Neuron (in vitro differentiated cells): ENCODE results near the gene CARMIL1.

Experiments
- H2AFZ ChIP-seq: one replicate; pipeline ENCODE4 v1.6.1; 2013; ENCODE audit warnings: low read depth, mild to moderate bottlenecking, inconsistent platforms, low read length, moderate library complexity
- H3K27me3 ChIP-seq: one replicate; pipeline ENCODE4 v1.6.1; 2013; ENCODE audit warnings: low read length; ENCODE audit not compliant: insufficient read depth
- H3K36me3 ChIP-seq: one replicate; pipeline ENCODE4 v1.6.1; 2013; ENCODE audit warnings: low read length; ENCODE audit not compliant: insufficient read depth
- H3K4me1 ChIP-seq: one replicate; pipeline ENCODE4 v1.6.1; 2013; ENCODE audit warnings: low read length; ENCODE audit not compliant: insufficient read depth
- H3K4me3 ChIP-seq: 2 replicates; pipeline ENCODE4 v1.5.1; 2013; ENCODE audit warnings: mild to moderate bottlenecking, low read length, moderate library complexity
- H3K9me3 ChIP-seq: one replicate; pipeline ENCODE4 v1.6.1; 2013; ENCODE audit warnings: low read length

Gene CARMIL1

DNA sequence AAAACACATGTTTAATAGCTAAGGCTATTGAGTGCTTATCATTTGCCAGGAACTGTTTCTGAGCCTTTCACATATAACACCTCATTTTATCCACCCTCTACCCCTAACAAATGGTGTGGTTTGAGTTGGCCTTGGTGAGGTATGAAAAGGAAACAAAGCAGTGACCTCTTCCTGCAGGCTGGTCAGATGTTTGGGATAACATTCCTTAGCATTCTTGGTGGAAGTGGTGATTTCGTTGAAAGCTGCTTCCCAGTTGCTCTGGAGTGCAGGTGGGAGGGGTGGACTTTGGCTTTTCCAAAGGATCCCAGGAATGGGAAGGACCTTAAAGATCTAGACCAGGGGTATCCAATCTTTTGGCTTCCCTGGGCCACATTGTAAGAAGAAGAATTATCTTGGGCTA, 41.3 kb downstream of the CARMIL1 start:
- Histone ChIP-seq H3K27me3 (no peaks in the 10 kb centered on the region), H3K36me3 (no peaks in the 10 kb centered on the region), H3K4me3 (no peak overlapping the region), H2AFZ (no peak overlapping the region), H3K4me1 (peaks cover 12% of the 10 kb centered on the region), H3K9me3 (no peaks in the 10 kb centered on the region)

DNA sequence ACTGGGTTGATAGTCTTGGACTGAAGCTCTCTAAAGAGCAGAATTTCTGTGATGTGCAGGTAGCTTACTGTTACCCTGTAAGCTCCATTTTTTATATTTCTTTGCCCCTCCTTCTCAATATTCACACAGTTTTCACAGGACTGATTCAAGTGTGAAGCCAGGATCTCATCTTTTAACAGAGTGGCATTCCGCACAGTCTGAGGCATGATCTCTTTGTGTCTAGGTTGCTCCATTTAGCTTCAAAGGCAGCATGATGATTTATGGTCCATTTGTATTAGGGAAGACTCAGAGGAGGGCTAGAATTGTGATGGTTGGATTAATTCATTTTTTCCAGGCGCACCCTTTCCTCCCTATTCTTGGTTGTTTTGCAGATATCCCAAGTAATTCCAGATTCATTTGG, 43.5 kb downstream of the CARMIL1 start:
- no peak overlapping the region for H2AFZ ChIP-seq
- H3K36me3 ChIP-seq = no peaks in the 10 kb centered on the region
- no peaks in the 10 kb centered on the region for H3K9me3 ChIP-seq
- no peak overlapping the region for H3K4me3 ChIP-seq
- peaks cover 10% of the 10 kb centered on the region for H3K4me1 ChIP-seq
- no peaks in the 10 kb centered on the region for H3K27me3 ChIP-seq

DNA sequence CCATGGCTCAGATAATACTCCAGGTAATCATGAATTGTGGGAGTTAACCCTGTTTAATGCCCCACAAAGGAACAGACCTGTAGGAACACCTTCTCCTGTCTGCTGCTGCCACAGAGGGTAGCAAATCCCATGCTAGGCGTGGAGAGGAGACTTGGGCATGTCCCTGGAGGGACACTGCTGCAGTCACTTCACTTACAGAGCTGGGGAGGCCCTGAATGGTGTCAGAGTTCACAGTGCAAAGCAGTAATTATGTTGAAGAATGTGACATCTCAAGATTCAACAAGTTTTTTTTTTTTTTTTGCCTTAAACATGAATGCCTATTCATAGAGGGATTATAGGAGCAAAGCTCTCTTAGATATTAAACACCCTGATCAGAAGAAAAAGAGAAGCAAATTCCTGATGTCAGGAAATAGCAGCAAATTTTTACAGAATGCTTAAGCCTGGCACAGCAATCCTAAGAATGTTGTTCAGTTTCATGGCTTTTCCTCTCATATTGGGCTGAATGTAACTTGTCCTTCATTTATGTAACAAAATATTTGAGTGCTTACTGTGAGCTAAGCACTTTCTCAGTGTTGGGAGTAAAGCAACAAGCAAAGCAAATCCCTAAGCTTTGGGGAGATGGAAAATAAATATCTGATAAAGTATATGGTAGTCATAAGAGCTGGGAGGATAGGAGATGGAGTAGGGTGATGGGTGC, 45.0 kb downstream of the CARMIL1 start:
- Histone ChIP-seq H3K4me3 (no peak overlapping the region), H3K4me1 (peaks cover 12% of the 10 kb centered on the region), H3K36me3 (no peaks in the 10 kb centered on the region), H3K27me3 (no peaks in the 10 kb centered on the region), H3K9me3 (no peaks in the 10 kb centered on the region), H2AFZ (no peak overlapping the region)

DNA sequence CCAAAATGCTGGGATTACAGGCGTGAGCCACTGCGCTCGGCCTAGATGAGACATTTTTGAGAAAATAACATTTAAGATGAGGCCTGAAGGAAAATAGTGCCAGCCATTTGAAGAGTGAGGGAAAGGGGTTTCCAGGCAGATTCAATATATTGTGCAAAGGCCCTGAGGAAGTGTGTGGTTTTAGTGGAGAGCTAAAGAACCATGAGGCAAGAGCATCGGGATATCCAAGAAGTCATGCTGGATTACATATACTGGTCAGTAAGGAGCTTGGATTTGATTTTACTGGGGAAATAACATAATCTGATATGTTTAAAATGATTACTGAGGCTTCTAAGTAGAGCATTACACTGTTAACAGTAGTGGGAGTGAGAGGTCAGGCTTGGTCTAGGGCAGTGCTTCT, 47.0 kb downstream of the CARMIL1 start:
- peaks cover 16% of the 10 kb centered on the region for H3K4me1 ChIP-seq
- no peak overlapping the region for H3K4me3 ChIP-seq
- H3K27me3 ChIP-seq = no peaks in the 10 kb centered on the region
- H3K36me3 ChIP-seq = no peaks in the 10 kb centered on the region
- no peaks in the 10 kb centered on the region for H3K9me3 ChIP-seq
- no peak overlapping the region for H2AFZ ChIP-seq

DNA sequence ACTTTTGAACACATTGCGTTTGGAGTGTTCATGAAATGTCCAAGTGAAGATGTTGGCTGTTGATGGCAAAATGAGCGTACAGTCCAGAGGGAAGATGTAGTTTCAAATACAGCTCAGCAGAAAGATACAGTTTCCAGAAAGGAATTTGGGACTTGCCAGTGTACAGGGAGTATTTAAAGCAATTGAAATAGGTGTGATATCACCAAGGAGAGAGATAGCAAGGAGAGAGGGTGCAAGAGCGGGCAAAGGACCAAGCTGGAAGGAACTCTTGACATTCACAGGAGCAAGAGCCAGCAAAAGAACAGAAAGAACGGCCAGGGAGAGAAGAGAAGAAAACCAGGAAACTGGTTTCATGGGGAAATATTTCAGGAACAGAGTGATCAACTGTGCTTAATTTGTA, 47.8 kb downstream of the CARMIL1 start:
- no peak overlapping the region for H2AFZ ChIP-seq
- H3K4me3 ChIP-seq = no peak overlapping the region

DNA sequence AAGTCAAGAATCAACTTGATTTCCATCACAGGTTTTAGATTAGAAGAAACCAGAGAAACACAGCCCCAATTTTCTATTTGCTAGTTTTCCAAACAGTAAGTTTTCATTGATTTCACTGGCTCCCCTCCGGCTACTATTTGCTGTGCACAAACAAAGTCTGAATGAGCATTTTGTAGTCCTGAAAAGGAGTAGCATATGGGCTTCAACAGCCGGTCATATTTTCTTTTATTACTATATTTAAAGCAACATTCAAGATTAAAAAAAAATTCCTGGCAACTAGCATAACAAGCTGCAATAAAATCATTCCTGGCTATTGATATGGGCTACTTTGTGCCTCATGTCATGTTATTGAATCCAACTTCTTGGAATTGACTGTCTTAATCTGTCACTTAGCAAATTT, 48.3 kb downstream of the CARMIL1 start:
- H3K9me3 ChIP-seq = no peaks in the 10 kb centered on the region
- H3K4me3 ChIP-seq = no peak overlapping the region
- H3K36me3 ChIP-seq = no peaks in the 10 kb centered on the region
- peaks cover 21% of the 10 kb centered on the region for H3K4me1 ChIP-seq
- H2AFZ ChIP-seq = no peak overlapping the region
- H3K27me3 ChIP-seq = no peaks in the 10 kb centered on the region

More for the DNA sequence above, 47.8 kb downstream of the CARMIL1 start:
- Histone ChIP-seq H3K9me3 (no peaks in the 10 kb centered on the region), H3K27me3 (no peaks in the 10 kb centered on the region), H3K4me1 (peaks cover 21% of the 10 kb centered on the region), H3K36me3 (no peaks in the 10 kb centered on the region)

DNA sequence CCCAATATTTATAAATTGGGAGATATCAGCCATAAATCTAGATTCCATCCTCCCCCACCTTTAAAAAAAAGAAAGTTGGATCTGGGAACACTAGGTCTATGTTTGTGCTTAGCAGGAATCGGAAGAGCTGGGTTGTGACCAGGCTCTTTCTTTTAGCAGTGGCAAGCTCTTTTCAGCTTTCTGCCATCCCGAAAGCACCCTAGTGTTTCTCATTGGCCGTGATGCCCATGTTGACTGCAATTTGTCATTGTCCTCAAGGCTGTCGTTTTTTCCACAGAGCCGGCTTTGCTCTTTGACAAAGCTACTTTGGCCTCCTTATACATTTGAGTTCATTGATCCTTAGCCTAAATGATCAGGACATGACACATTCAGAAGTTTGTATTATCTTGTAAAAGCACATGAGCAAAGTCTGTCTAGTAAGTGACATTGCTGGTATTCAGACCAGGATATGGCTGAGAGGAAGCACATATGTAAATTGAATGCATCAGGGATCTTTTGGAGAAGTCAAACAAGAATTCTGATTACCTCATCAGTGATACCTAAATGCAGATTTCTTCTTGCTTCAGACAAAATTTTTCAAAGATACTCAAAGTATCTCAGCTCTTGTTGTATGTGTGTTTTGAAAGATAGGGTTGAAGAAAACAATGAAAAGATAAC, 50.1 kb downstream of the CARMIL1 start:
- Histone ChIP-seq H3K4me1 (peaks cover 14% of the 10 kb centered on the region), H2AFZ (no peak overlapping the region), H3K27me3 (no peaks in the 10 kb centered on the region), H3K36me3 (no peaks in the 10 kb centered on the region), H3K9me3 (no peaks in the 10 kb centered on the region), H3K4me3 (no peak overlapping the region)

DNA sequence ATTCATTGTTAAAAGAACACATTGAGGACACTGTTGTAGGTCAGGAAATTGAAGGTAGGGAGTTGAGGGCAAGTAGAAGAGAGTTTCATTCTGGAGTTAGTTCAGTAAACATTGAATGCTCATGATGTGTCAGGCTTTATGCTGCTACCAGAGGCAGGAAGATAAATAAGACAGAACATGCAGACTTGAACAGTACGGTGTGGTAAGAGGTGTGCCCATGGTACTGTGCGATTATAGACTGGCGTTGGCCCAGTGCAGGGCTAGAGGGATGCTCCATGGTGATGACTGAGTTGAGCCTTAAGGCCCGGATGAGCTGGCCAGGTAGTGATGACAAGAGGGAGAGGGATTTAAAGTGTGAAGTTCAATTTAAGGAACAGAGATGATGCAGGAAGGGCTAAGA, 50.8 kb downstream of the CARMIL1 start:
- H2AFZ ChIP-seq = no peak overlapping the region
- no peaks in the 10 kb centered on the region for H3K27me3 ChIP-seq
- no peaks in the 10 kb centered on the region for H3K9me3 ChIP-seq
- H3K4me1 ChIP-seq = peaks cover 11% of the 10 kb centered on the region
- H3K36me3 ChIP-seq = no peaks in the 10 kb centered on the region
- H3K4me3 ChIP-seq = no peak overlapping the region

DNA sequence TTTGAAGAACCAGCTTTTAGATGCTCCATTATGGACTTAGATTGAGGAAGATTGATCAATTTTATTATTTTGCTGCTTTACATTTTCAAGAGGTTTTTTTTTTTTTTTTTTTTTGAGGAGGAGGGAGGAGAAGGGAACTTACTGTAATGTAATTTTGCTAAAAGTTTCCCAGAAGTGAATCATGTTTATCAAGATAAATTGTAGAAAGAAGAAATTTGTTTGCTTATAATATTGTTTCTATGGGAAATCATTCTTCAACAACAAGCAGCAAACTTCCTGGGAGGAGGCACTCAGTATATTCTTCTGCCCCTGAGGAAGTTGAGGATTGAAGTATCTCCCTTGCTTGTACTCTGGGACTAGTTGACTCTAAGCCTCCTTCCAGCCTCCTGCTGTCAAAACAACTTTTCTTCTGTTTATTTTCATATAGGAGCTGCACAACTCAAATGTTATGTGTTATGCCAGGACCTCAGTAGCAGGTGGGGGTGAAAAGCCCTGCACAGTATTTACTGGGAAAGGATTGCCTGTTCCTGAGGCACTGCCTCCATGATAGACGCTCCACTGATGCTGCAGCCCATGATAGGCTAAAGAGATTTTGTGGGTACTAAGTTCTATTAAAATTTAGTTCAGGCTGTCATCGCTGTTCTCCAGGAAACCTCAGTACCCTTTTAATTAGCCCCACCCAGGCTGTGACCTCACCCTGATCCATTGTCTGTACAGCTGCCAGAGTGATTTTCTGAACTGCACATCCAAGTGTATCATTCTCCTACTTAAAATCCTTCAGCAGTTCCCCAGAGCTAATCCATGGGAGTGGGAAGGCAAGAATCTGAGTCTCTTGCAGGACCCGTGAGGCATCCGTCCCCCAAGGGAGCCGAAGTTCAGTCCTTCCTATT, 51.9 kb downstream of the CARMIL1 start:
- Histone ChIP-seq H2AFZ (no peak overlapping the region), H3K4me3 (no peak overlapping the region)

DNA sequence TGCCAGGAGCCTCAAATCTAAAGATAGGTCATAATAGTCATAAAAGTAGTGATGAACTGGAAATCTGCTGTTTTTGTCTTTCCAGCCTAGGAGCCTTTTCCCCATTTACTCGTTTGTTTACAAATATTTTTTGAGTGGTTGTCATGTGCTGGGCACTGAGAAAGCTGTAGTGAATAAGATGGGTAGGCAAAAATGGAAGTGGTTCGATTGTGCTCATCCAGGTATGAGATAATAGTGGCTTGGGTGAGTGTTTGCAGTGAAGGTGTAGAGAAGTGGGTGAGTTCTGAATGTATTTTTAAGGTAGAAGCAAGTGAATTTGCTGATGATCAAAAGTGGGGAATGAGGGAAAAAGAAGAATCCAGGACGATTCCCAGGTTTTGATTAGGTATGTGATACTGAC, 53.0 kb downstream of the CARMIL1 start:
- no peak overlapping the region for H3K4me3 ChIP-seq
- H3K4me1 ChIP-seq = peaks cover 11% of the 10 kb centered on the region
- H2AFZ ChIP-seq = no peak overlapping the region
- H3K9me3 ChIP-seq = no peaks in the 10 kb centered on the region
- H3K27me3 ChIP-seq = no peaks in the 10 kb centered on the region
- no peaks in the 10 kb centered on the region for H3K36me3 ChIP-seq

More for the DNA sequence above, 51.9 kb downstream of the CARMIL1 start:
- Histone ChIP-seq H3K27me3 (no peaks in the 10 kb centered on the region), H3K9me3 (no peaks in the 10 kb centered on the region), H3K4me1 (peaks cover 11% of the 10 kb centered on the region), H3K36me3 (no peaks in the 10 kb centered on the region)

DNA sequence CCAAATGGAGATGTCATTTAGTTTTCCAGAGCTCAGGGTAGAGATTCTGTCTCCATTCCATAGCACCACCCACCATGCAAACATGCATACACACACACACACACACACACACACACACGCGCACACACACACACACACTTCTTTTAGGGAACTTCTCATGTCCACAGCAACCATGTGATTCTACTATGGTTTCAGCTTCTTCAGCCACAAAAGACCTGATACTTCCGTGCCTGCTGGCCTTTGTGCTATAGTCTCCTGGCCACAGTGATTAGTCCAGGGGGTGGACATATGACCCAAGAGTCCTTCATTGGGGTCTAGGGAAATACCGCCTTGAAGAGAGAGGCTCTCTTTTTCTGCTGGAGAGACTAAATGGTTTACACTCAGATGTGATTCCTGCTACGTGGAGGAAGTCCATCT, 53.5 kb downstream of the CARMIL1 start:
- no peaks in the 10 kb centered on the region for H3K27me3 ChIP-seq
- H2AFZ ChIP-seq = no peak overlapping the region
- no peaks in the 10 kb centered on the region for H3K36me3 ChIP-seq
- no peaks in the 10 kb centered on the region for H3K9me3 ChIP-seq
- peaks cover 15% of the 10 kb centered on the region for H3K4me1 ChIP-seq
- no peak overlapping the region for H3K4me3 ChIP-seq

DNA sequence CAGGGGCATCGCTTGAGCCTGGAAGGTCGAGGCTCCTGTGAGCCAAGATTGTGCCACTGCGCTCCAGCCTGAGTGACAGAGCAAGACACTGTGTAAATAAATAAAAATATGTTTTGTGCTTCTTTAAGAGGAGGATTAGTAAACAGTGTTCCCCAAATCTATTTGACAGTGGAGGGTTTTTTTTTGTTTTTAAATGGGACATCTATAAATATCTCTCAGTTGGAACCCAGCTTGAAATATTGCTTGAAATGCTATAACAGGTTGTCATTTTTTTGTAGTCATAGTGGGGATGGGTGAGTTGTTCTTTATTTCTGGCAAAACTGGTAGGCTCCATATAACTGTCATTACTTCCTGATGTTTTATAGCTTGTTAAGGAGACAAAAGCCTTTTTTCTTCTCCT, 54.3 kb downstream of the CARMIL1 start:
- Histone ChIP-seq H3K9me3 (no peaks in the 10 kb centered on the region), H3K27me3 (no peaks in the 10 kb centered on the region), H3K36me3 (no peaks in the 10 kb centered on the region), H3K4me3 (no peak overlapping the region), H3K4me1 (peaks cover 15% of the 10 kb centered on the region), H2AFZ (no peak overlapping the region)

DNA sequence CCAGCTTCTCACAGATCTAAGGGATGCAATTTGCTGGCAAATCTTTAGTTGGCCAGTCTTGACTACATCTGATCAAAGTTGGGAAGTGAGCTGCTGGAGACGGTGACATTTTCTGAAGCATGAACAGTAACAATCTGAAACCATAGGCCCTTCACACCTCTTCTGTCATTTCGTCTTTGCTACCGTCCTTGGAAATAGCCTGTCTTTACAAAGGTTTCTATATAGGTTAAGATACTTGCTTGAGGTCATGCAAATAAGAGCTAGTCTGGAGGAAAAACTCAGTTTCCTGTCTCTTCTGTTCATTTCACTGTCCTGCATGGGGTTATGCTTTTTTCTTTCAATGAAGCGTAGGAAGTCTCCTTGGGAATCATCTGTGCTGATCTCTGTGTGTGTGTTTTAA, 55.6 kb downstream of the CARMIL1 start:
- Histone ChIP-seq H3K27me3 (no peaks in the 10 kb centered on the region), H3K9me3 (no peaks in the 10 kb centered on the region), H3K4me3 (no peak overlapping the region), H3K4me1 (peaks cover 11% of the 10 kb centered on the region), H2AFZ (no peak overlapping the region), H3K36me3 (no peaks in the 10 kb centered on the region)
